CMK (cell line): Measurements from ENCODE around the gene EIF4E1B.

Source experiments
- DNase-seq: peaks from one replicate; pipeline ENCODE4 v3.0.0-alpha.2; 2010; ENCODE audit warnings: low read depth

The EIF4E1B gene

GRCh38 chr5:176628406-176629228 is 1.9 kb upstream of the EIF4E1B start:
- no peak for DNase-seq

DNA sequence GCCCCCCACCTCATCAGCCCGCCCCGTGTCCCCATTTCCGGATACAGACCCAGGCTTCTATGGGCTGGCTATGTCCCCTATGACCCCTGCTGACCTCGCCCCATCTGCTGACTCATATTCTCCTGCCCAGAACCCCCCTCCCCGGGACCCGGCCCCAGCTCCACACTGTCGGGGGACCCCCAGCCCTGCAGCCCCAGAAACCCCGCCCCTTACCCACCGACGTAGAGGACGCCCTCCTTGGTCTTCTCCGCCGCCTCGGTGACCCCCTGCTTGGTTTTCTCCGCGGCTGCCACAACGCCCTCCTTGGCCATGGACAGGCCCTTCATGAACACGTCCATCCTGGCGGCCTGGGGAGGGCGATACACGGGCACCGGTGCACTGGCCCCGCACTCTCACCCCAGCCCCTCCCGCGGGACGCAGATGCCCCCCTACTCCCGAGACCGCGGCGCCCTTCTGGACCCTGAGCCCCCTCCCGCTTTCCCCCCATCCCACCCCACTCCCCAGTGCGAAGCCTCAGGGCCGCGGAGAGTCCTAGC is 1.1 kb upstream of the EIF4E1B start:
- DNase-seq, result no peak

- DNase-seq, result no peak
These were observed 277 bp downstream of the EIF4E1B start for GRCh38 chr5:176630681-176631222.

DNA sequence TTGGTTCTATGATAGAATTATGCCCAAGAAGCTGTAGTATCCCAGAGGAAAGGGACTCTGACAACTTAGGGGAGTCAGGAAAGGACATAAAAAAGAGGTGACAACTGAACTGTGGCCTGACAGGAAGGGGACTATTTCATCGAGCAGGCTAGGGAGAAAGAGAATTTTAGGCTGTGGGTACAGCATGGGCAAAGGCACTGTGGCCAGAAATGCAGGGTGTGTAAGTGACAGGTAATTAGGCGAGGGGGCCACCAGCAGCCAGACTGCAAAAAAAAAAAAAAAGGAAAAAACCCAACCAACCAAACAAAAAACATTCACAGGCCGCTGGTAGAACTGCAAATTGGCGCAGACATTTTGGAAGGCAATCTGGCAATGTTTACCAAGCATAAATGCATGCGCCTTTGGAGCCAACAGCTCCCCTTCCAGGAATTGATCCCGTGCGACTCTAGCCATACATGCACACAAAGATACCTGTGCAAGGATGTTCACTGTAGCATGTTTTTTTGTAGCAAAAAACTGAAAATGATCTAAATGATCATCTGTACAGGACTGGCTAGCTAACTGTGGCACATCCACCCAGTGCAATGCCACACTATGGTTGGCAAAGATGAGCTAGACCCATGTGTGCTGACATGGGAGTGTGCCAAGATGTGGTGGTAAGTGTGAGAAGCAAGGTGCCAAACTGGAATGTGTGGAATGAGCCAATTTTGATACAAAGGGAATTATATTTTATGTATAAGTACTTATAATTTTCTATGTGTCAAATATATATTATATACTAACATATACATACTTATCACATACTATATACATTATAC is 1.1 kb downstream of the EIF4E1B start:
- no peak for DNase-seq

DNA sequence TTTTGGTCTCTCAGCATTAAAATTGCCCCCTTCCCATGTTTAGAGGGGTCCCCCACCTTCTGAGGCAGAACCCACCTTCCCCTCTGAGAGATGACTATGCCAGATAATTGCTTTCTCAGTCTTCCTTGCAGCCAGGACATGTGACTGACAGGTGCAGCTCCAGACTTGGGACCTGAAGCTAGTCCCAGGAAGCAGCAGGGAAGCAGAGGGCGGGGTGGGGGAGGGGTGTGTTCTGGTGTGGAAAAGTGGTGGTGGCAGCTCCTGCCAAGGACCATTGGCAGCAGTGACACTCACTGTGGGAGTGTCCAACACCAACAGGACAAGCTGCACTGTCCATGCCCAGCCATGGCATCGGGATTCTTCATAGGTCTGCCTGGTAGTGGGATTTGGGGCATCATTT is 2.3 kb downstream of the EIF4E1B start:
- DNase-seq, result no peak

DNA sequence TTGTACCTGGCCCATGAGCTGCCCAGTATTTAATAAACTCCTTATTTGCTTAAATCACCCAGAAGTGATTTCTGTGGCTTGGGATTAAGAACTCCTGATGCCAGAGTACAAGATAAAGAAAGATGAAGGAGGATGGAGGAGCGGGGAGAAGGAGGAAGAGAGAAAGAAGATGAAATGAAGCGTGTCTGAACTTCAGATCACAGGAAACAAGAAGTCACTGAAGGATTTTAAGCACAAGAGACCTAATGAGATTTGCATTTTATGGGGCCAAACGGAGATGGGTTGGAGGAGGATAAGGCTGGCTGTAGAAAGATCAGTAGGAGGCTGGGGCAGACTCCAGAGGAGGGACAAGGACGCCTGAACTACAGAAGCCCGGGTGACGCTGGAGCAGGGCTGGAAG is 3.1 kb downstream of the EIF4E1B start:
- DNase-seq, result no peak

DNA sequence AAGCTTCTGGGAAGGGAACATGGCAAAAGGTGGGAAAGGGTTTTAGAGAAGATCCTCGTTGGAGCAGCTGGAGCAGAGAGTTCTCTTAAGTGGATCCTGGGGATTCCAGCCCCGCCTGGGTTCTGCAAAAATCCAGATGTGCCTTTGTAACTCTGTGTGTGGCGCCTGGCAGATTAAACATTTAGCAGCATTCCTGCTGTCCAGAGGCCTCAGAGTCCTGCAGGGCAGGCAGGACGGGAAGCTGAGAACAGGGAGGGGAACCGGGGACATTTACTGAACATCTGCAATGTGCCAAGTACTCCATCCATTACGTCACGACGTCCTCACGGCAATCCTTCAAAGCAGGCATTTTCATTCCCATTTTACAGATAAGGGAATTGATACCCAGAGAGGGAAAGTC is 6.0 kb downstream of the EIF4E1B start:
- DNase-seq, result no peak

GRCh38 chr5:176637556-176637955 is 7.1 kb downstream of the EIF4E1B start:
- no peak for DNase-seq

DNA sequence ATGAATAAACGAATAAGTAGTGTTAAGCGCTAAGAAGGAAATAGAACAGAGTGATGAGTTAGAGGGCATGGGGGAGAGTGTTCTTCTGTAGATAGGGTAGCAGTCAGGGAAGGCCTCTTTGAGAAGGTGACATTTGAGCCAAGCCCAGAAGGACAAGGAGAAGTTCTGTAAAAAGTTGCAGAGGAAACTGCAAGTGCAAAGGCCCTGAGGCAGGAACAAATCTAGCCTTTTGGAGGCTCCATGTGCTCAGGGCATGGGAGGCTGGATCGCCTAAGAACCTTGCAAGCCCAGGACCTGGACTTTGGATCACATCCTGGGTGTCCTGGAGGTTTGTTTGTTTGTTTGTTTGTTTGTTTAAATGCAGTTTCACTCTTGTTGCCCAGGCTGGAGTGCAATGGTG is 8.0 kb downstream of the EIF4E1B start:
- DNase-seq, result no peak

DNA sequence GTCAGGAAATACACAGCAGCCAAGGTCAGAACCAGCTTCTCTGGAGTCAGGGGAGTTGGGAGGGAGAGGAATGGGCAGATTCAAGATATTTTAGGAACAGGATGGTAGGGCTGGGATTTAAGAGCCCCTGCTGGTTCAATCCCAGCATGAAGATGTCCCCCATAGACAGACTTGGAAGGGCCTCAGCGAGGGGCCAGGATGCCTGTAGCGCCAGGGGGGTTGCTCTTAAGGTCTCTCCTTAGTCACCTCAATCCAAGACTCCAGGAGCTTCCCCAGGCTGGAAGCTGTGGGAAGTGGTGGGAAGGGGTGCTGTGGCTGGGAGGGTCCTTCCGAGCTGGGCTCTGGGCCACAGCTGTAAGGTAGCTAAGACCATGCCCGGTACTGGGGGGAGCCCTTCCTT is 8.7 kb downstream of the EIF4E1B start:
- no peak for DNase-seq

DNA sequence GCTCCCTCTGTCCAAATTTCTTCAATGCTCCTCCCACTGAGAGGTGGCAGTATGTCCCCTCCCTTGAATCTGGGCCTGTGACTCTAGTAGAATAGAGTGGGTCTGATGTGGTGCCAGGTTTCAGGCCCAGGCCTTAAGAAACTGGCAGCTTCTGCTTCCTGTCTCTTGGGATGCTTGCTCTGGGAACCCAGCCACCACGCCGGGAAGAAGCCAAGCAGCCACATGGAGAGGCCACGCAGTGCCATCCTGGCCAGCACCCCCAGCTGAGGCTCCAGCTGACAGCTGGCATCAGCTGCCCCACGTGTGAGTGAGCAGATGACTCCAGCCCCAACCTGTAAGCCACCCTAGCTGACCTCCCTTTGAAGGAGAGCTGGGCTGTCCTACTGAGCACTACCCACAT is 9.5 kb downstream of the EIF4E1B start:
- DNase-seq, result no peak

DNA sequence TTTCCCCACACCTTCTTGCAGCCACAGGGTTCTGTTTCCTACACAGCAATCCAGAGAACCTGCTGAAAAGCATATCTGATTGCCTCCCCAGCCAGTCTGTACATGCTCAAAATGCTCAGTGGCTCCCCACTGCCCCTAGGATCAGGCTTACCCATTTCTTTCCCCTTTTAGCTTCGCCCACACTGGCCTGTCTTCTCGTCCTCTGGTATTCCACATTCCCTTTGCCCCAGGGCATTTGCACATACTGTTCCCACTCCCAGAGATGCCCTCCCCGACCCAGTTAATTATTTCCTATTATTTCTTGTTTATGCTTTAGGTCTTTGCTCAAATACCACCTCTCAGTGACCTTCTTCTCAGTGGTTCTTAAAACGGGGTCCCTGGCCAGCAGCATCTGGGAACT is 10.1 kb downstream of the EIF4E1B start:
- no peak for DNase-seq

DNA sequence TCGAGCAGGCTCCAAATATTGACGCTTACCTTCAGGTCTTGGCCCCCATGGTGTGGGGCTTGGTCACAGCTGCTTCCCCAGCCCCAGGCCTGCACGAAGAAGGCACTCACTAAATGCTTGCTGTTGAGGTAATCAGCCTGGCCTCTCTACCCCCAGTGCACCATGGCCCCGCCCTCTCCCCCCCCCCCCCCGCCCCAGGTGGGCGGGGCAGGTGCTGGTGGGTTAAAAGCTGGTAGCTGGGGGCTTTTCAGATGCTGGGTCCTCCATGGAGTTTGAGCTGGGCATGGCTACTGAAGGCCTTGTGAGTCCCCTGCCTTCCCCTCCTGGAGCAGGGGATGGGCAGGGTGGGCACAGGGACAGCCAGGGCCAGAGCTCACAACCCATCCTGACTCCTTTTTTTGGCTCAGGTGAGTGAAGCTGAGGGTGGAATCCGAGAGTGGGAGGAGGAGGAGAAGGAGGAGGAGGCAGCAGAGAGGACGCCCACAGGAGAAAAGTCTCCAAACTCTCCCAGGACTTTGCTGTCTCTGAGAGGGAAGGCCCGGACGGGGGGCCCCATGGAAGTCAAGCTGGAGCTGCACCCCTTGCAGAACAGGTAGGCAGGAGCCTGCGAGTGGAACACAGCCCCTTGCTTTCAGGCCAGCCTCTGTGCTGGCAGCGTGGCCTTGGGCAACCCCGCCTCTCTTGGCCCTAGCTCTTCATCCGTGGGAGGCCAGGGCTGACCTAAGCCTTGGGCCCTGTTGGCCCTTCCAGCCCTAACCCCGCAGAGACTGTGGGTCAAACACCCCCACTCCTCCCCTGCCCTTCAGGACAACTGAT is 12.4 kb downstream of the EIF4E1B start:
- no peak for DNase-seq

GRCh38 chr5:176643491-176644219 is 13.2 kb downstream of the EIF4E1B start:
- DNase-seq, result no peak

GRCh38 chr5:176644294-176644693 is 13.8 kb downstream of the EIF4E1B start:
- no peak for DNase-seq

DNA sequence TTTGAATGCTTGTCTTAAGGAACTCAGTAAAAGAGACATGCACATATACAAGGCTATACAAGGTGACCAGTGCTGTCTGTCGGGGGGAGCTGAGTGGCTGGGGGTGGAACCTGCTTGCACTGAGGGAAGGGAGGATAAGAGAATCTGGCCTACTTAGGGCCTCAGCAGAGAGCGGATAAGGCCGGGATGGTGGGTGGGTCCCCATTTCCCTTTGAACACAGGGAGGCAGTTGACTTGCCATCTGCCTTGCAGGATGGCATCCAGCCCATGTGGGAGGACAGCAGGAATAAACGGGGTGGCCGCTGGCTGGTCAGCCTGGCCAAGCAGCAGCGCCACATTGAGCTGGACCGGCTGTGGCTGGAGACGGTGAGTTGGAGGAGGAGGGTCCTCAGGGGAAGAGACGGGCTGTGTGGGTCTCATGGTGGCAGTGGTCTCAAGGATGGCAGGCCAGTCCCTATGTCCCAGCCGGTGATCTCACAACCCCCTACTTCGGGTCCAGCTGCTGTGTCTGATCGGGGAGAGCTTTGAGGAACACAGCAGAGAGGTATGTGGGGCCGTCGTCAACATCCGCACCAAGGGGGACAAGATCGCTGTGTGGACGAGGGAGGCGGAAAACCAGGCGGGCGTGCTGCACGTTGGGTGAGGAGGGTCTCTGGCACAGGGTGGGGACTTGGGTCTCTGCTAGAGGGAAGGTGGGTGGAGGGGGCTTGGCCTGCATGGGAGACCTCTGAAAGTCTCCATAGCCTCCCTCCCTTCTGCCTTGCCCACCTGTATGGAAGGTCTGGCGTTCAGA is 14.6 kb downstream of the EIF4E1B start:
- DNase-seq, result no peak

DNA sequence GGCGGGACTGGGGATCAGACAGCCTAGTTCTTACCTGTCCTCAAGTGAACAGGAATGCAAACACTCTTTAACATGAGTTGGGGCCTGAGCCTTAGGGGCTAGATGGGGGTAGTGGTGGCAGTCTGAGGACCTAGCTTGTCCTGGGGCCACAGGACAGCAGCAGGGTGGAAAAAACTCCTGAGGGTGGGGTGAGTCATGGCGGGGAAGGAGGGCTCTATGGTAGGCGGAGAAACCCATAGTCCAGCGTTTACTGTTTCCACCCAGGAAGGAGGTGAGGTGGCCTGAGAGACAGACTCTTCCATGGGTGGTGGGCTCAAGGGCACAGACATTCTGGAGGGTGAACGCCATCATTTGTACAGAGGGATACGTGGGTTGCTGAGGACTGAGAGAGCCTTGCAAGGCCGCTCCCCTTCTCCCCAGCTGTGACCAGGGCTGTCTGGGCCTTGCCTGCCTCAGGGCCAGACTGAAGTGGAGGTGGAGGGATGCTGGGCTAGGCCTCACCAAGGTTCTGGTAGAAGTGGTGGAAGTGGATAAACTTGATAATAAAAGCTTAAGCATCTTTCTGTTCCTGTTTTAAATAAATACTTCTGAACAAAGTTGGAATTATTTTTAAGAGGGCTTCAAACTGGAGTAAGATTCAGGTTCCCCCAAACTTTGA is 15.7 kb downstream of the EIF4E1B start:
- DNase-seq, result no peak

- no peak for DNase-seq
These were observed 16.2 kb downstream of the EIF4E1B start for GRCh38 chr5:176646707-176647029.

DNA sequence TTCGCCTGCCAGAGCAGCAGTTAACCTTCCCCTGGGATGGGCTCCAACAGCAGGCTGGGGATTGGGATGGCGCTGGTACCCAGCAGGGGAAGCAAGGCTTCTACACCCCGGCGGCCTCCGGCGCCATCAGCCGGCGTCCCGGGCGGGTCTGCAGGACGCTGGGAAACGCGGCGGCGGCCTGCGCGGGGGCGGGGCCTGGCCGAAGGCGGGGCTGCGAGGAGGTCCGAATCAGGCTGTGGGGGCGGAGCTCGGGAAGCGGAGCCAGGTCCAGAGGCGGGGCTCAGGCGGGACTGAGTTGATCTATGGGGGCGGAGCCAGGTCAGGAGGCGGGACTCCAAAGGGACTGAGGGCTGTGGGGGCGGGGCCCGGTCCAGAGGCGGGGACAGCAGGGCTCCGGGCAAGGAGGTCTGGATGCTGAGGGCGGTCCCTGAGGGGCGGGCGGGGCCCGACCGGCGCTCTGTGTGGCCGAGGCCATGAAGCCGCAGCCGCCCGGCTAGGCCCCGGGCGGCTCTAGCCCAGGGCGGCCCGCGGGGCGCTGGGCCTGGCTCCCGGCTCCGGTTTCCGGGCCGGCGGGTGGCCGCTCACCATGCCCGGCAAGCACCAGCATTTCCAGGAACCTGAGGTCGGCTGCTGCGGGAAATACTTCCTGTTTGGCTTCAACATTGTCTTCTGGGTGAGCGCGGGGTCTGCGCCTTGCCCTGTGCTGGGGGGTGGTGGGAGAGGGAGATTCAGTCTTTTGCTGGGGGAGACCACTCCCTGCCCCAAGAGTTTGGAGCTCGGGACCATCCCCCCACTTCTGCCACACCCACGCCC is 16.8 kb downstream of the EIF4E1B start, which contains the start of gene TSPAN17:
Gene TSPAN17 (plus strand): TSS at position 455 of the 813 bp plus-strand sequence. CDS start 132 bp downstream, at position 587.
- DNase-seq, result peak; percentile 91
